Esophagus muscularis mucosa (tissue), 3 donors: ENCODE measurements around the gene PTGIS.

Experiments used
- CTCF ChIP-seq, 3 experiments: fragments of 200-600 bp in 2 of 3; fragments of 450-650 bp in 1 of 3; sonication (generic) in 2 of 3; IDR thresholded peaks; one replicate each; pipeline ENCODE4 v1.5.1; 2017 to 2019; ENCODE audit warnings: antibody characterized with exemption in 3 of 3, mild to moderate bottlenecking in 2 of 3, moderate library complexity in 1 of 3
- POLR2A ChIP-seq: fragments of 450-650 bp; IDR thresholded peaks from one replicate; pipeline ENCODE4 v1.6.1; 2017; ENCODE audit warnings: antibody characterized with exemption, moderate library complexity, mild to moderate bottlenecking, low read depth

- TF ChIP-seq CTCF (IDR thresholded peaks at IDR 0.05) (no peak), POLR2A (no peak)
These were observed 77.2 kb downstream of the PTGIS start for GRCh38 chr20:49490689-49491088.
